ENCODE data around the gene SLIT3. TPM values are rescaled to one million over a fixed set of nuclear protein-coding genes. Genes with fewer than 3 reads are reported as not detected.

SLIT3 gene
- total RNA-seq, 1 donor from 2014 or later = 56.6 TPM

GRCh38 chr5:168798065-168799023 lies 502.6 kb downstream of the SLIT3 start:
- no peak overlapping the region for H3K4me3 Mint-ChIP-seq
- peaks cover 32% of the 10 kb centered on the region for H3K27me3 Mint-ChIP-seq
- H3K27ac Mint-ChIP-seq = no peak overlapping the region
- no peak for TF ChIP-seq CTCF (conservative IDR thresholded peaks at IDR 0.05)
- H3K4me1 Mint-ChIP-seq (ENCODE audit: unreplicated experiment) = peaks cover 20% of the 10 kb centered on the region
- H3K9me3 Mint-ChIP-seq = no peaks in the 10 kb centered on the region
- peaks cover 10% of the 10 kb centered on the region for H3K36me3 Mint-ChIP-seq
- DNase-seq (ENCODE audit: extremely low spot score, unreplicated experiment) = no peak

- no peak overlapping the region for H3K4me3 Mint-ChIP-seq
- TF ChIP-seq CTCF (conservative IDR thresholded peaks at IDR 0.05) = peak; percentile 62
Measured at GRCh38 chr5:168796593-168797580, 504.1 kb downstream of the SLIT3 start.

GRCh38 chr5:168796000-168796399 lies 504.9 kb downstream of the SLIT3 start:
- no peaks in the 10 kb centered on the region for H3K9me3 Mint-ChIP-seq
- no peak overlapping the region for H3K27ac Mint-ChIP-seq
- H3K36me3 Mint-ChIP-seq = peaks cover 9% of the 10 kb centered on the region
- peaks cover 23% of the 10 kb centered on the region for H3K4me1 Mint-ChIP-seq (ENCODE audit: unreplicated experiment)
- no peak for DNase-seq (ENCODE audit: extremely low spot score, unreplicated experiment)
- no peak overlapping the region for H3K4me3 Mint-ChIP-seq
- peaks cover 27% of the 10 kb centered on the region for H3K27me3 Mint-ChIP-seq
- no peak for TF ChIP-seq CTCF (conservative IDR thresholded peaks at IDR 0.05)

More at GRCh38 chr5:168796593-168797580, 504.1 kb downstream of the SLIT3 start:
- H3K9me3 Mint-ChIP-seq = no peaks in the 10 kb centered on the region
- peaks cover 31% of the 10 kb centered on the region for H3K27me3 Mint-ChIP-seq
- no peak for DNase-seq (ENCODE audit: extremely low spot score, unreplicated experiment)
- peaks cover 22% of the 10 kb centered on the region for H3K4me1 Mint-ChIP-seq (ENCODE audit: unreplicated experiment)
- H3K27ac Mint-ChIP-seq = no peak overlapping the region
- H3K36me3 Mint-ChIP-seq = peaks cover 13% of the 10 kb centered on the region

GRCh38 chr5:168793841-168794837 lies 506.8 kb downstream of the SLIT3 start:
- Mint-ChIP-seq H3K4me3 (no peak overlapping the region), H3K27ac (no peak overlapping the region), H3K9me3 (no peaks in the 10 kb centered on the region), H3K36me3 (peaks cover 9% of the 10 kb centered on the region), H3K27me3 (peaks cover 24% of the 10 kb centered on the region), H3K4me1 (ENCODE audit: unreplicated experiment) (peaks cover 29% of the 10 kb centered on the region)
- no peak for TF ChIP-seq CTCF (conservative IDR thresholded peaks at IDR 0.05)
- no peak for DNase-seq (ENCODE audit: extremely low spot score, unreplicated experiment)
